Stimulated activated CD4-positive, alpha-beta T cell treated with anti-CD3 and anti-CD28 coated beads, Interleukin-2, amount 100 ng/mL, for 4 hours (primary cell): ENCODE results near the gene TMBIM6.

ENCODE experiments used
- DNase-seq: peaks from one replicate; pipeline ENCODE4 v3.0.0-alpha.2; 2020; ENCODE audit warnings: low read depth

TMBIM6 gene

DNA sequence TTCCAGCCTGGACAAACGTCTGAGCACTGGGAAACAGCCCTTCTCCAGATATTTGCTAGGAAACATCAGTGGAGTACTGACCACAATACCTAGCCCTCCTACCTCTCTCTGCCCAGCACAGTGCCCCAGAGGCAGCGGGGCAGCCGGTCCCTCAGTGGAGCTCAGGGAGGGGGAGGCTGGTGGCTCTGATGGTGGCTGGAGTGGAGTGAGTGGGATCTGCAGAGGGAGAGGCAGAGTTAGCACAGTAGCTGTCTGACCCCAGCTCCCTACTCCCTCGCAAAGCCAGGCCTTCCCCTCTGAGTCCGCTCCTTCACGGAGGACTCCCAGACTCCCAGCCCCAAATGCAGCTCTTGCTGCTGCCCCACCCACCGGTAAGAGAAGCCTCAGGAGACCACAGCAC is 56.9 kb downstream of the TMBIM6 start:
- no peak for DNase-seq

DNA sequence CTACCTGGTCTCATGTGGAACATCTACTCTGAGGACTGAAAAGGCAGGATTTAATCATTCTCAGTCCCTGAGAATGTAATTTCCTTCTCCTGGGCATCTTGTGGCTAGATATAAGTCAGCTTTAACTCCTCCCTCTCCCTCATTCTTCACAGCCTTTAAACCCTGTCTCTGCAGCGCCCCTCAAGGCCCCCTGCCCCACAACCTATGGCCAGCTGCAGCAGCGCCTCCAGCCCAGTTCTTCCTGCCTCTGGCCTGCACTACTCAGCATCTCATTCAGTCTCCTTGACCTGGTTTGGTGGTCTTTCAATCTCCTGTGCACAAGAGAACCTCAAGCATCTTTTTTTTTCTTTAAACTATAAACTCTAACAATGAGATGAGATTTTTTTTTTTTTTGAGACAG is 57.6 kb downstream of the TMBIM6 start:
- DNase-seq: no peak

DNA sequence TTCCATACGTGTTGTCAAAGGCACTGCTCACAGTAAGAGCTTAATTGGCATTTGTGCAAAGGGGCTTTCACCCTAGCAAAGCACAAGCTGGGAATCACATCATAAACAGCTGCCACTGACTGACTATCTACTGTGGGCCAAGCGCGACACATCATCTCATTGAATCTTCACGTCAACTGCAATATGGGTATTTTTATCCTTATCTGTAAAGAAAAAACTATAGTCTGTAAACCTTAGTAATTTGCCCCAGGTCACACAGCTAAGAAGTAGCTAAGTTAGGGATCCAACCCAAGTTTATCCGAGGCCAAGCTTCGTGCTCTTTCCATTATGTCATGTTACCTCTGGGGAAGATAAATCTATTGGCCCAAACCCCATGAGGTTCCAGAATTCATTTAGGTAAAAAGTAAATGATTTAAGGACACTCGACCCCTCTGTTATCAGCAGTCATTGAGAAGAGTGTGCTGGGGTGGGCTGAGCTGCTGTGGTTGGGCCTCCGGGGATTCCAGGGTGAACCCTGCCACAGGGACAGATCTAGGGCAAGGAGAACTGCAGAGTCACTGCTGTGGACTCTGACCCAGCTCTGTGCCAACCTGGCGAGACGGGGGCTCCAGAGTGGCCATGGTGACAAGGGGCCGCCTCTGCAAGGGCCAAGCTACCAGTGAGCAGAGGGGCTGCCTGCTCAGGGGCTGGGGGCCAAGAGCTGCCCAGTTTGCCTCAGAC is 59.2 kb downstream of the TMBIM6 start:
- no peak for DNase-seq

DNA sequence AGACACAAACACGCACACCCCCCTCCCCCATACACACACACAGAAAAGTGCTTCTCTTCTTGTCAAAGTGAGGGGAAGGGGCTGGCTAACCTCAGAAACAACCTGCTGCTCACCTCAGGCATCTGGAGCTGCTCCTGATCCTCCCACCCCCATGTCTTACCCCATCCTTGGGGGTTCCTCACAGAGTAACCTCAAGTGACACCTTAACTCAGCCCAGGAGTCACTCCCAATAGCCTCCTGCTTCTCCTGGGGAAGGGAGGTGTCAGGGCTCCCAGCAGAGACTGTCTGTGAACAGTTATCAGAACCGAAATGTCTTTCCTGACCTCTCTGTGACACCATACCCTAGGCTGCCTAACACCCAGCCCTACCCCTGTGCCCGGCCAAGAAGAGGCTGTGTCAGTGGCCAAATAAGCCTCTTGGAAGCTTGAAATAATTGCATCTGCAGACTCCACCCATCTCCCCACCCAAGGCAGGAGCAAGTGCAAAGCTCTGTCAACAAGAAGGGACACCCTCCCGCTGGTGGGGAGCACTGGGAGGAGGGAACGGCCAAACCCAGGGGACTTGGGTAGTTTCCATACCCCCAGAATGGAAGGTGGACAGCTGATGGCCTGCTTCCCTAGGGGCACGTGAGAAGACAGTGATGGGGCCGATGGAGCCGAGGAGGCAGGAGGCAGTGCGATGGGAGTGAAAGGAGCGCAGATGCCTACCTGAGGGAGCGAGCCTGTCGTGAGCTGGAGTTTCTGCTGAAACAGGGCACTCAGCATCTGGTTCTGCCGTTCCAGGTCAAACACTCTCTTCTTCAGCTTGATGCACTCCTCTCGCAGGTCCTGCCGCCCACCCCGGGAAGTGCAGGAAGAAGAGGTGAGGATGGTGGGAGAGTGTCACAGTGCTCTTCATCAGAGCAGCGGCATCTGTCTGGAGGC is 60.0 kb downstream of the TMBIM6 start:
- DNase-seq: no peak

DNA sequence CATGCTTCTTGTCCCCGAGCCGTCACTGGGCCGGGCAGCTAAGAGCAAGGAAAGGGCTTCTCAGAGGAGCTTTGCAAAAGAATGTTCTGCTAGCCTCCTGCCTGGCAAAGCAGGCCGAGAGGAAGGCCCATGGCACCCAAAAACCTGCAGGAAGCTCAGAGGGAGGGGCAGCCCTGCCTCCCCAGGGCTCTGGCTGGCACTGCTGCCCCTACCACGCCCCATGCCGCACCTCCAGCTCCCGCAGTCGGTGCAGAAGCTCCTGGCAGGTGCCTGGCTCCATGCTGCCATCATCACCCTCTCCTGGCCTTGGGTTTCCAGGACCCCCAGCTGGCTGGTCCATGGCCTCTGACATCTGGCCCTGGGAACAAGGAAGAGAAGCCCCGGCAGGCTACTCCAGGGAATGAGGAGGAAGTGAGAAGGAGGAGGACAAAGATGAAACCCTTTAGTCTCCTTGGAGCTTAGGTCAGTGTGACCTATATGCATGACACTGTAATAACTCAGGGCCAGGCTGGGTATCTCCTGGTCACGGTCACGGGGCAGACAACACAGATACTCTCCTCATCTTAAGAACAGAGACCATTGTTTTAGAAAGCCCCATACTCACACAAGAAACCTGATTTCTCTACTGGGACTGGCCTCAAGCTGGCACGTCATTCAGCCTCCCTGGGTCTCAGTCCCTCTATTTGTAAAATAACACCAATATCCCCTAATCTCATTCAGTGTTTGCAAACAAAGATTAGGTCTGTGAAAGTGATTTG is 62.5 kb downstream of the TMBIM6 start:
- no peak for DNase-seq

DNA sequence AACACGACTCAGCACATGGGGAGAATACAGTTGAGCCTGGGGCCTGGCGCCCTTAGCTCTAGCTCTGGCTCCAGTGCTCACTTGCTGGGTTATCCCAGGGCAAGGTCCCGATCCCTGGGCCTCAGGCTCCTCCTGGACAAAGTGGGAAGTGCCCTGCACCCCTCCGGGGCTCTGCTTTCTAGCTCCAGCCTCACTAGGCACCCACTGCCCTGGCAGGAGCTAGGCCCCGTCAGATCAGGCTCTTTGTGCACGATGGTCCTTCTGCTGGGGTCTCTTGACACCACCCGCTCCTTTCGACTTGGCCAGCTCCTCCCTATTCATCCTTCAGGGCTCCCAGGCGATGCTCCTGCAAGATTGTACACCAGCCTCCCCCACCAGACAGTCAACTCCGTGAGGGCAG is 63.5 kb downstream of the TMBIM6 start:
- no peak for DNase-seq

DNA sequence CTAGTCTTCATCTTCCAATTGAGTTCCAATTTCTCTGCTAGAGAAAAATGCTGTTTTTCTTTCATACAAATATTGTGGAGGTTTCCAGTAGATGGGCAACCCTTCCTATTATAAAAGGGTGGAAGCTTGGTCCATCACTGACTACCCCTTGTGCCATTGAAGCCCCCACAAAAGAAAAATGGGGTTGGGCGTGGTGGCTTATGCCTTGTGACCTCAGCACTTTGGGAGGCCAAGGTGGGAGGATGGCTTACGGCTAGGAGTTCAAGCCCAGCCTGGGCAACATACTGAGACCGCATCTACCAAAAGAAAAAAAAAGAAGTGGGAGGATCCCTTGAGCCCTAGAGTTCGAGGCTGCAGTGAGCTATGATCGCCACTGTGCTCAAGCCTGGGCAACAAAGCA is 64.1 kb downstream of the TMBIM6 start:
- no peak for DNase-seq

DNA sequence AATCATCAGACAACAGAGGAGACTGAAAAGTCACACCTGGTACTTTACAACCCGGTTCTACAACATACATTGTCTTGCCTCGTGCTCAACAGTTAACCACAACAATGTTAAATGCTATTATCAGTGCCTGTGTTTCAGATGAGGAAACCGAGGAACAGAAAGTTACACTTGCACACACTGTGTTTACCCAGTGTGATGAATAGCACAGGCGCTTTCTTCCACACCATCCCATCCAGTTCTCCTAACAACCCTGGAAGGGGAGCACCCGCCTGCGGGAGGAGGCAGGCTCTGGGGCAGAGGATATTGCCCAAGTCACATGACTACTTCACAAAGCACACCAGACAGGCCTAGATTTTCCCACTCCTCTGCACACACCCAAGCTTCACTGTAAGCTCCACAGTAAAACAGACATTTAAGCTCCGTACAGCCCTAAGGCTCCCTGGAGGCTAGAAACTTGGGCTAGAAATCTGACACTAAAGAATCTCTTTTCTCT is 65.0 kb downstream of the TMBIM6 start:
- DNase-seq: no peak

DNA sequence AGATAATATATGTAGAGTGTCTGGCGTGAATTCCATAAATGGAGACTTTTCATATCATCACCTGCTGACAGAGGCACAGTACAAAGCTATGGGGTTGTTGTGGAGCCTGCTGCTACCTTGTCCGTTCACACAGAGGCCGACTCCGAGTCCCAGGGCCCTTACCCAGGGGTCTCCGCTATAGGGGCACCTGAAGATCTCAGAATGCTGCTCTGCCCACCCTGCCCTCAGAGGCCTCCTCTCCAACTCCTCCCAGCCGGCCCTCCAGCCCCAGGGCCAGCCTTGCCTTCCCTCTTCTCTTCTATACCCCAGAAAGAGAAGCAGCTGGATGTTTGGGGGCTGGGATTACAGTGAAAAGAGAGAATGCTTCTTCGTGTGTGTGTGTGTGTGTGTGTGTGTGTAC is 65.5 kb downstream of the TMBIM6 start:
- no peak for DNase-seq

DNA sequence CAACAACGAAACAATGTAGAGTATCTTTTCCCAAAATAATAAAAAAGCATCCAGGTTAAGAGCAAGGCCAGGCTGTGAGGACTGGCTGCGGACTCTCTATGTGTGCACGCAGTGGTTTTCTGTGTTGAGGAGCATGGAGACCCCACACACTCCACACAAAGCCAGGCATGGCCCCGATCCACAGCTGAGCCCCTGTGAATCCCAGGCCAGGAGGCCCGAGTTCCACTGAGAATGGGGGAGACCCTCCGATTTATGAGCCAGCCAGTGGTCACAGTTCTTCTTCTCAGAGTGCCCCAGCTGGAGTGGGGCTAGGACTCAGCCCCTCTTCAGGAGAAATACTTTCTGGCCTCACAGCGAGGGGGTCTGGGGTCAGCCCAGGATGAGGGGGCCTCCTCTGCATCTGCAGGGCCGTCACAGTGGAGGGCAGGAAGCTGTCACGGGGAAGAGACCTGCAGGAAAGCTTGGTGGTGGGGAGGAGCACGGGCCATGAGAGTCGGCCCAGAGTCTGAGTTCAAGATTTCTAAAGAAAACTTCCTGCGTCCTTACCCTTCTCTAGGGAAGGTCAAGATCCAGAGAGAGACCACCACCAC is 66.7 kb downstream of the TMBIM6 start:
- no peak for DNase-seq

DNA sequence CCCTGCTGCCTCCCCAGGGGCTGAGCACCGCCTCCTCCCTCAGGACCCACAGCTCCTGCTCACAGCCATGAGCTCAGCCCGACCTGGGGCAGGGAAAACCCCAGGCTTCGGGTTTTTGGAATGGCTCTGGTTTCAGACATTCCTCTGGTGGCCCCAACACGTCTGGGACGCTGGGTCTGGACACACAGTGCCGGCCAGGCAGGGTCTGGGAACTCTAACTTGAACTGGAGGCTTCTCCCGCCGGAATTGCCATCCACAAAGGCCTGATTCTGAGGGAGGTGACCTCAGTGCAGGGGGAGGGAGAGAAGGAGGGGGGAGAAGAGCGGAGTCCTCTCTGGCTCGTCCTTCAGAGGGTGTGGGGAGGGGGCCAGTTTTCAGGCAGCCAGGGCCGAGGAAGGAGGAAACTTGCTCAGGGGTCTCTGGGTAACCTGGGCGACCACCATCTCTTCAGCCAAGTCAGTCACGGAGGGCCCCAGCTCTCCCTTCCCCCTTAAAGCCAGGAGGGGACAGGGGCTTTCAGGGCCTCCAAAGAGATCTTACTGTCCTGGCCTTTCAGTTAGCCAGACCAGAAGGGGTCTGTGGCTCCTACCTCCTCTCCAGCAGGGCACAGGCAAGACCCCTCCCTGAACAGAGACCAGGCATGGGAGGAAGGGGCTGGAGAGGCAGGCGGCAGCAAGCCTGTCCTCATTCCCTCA is 67.5 kb downstream of the TMBIM6 start:
- DNase-seq: no peak

DNA sequence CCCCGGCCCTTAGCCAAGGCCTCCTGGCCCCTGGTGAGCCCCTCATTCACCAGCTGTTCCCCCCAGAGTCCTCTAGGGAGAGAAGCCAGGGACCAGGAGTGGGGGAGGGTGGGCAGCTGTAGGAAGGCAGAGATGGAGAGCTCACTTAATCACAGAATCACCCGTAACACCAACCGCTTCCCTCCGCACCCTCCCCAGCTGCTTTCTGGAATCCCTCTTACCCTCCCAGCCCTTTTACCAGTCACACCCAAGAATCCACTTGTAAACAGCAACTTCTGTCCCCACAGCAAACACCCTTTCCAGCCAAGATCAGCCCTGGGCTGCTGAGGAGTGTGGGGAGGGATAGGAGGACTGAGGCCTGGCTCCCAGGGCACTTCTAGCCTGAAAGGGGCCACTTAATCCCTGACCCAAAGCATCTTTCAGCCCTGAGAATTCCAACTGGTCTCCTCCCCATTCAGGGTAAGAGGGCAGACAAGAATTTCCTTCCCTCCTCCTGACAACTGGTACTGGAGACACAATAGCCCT is 68.1 kb downstream of the TMBIM6 start:
- no peak for DNase-seq

DNA sequence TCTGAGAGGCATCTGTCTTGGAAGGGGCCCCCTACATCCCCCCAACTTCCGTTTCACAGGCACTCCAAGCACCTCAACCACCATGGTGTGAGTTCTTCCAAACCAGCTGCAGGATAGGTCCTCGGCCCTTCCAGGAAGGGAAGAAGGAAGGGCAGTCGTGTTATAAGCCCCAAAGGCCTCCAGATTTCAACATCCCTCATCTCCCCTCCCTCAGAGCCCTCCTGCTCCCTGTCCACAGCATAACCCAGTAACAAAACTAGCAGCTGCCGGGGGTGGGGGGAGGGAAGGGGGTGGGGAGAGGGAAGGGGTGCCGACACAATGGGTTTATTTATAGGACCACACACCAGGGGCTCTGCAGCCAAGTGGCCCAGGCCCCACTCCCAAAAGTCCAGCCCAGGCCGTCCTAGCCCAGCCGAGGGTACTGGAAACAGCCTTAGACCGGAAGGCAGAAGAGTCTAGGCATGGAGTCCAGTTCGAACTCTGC is 68.6 kb downstream of the TMBIM6 start:
- no peak for DNase-seq

DNA sequence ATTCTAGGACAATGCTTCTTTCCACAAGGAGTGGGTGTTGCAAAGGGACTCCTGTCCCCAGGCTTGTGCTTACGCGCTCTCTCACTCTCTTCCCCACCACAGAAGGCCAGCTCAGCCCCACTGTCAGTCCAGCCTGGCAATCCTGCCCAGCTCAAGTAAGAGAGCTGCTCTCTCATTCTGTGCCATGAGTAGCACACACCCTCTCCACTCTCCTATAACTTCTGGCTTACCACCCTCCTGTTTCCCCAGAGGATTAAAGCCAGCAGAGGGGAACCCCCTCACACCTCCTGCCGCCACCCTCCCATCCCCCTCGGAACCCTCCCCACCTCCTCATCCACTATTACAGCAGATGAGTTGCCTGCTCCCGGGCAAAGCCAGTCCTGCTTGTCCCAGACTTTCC is 69.8 kb downstream of the TMBIM6 start:
- DNase-seq: no peak

DNA sequence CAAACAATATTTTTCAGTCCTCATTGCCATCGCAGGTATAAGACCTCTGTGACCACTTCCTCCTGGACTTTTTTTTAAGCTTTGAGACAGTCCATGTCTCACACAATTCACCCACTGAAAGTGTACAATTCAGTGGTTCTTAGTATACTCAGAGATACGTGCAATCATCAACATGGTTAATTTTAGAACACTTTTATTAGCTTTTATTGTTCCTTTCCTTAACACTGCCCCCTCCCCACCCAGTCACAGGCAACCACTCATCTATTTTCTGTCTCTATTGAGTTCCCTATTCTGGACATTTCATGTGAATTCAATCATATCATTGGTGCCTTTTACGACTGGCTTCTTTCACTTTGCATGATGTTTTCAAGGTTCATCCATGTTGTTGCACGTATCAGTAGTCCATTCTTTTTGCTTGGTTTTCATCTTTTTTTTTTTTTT is 70.6 kb downstream of the TMBIM6 start:
- no peak for DNase-seq

DNA sequence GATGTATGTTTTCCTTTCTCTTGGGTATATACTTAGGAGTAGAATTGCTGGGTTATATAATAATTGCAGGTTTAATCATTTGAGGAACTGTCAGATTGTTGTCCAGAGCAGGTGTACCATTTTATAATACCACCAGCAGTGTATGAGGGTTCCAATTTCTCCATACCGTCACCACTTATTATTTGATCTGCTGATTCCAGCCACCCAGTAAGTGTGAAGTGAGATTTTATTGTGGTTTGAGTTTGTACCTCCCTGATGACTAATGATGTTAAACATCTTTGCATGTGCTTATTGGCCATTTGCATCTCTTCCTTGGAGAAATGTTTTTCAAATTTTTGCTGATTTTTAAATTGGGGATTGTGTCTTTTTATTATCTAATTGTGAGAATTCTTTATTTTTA is 71.8 kb downstream of the TMBIM6 start:
- DNase-seq: no peak
